ENCODE data around the gene HDAC9. TPM values are rescaled to one million over a fixed set of nuclear protein-coding genes. Genes with fewer than 3 reads are reported as not detected.

The HDAC9 gene
- polyA plus RNA-seq, 3 donors = 41.7 to 51.2 (median 44.2) TPM

DNA sequence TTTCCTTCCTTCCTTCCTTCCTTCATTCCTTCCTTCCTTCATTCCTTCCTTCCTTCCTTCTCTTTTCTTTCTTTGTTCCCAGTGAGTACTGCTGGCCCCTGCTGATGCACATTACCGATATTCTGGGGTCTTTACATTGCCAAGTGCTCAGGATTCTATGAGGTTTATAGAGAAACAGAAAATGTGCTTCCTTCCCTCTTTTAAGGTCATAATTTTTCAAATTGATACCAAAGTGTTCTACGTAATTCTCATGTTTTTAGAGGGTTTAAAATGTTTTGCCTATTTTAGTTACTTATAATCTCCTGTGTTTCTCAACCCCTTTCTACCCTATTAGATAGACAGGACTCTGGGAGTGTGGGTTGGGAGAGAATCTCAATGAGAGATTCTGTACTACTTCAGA, 291.2 kb downstream of the HDAC9 start:
- H3K79me2 ChIP-seq (ENCODE audit: insufficient read depth, low read length) = no peaks in the 10 kb centered on the region
- H3K4me3 ChIP-seq (replicated peaks in 1 of 3; ENCODE audit: low read depth in 2 of 3, low read length in 3 of 3) = no peak overlapping the region
- intact Hi-C loops (cut with micrococcal nuclease) = no loop called here
- Mint-ChIP-seq H3K36me3 (peaks cover 0 to 2% of the 10 kb centered on the region in 2 donors), H3K27me3 (ENCODE audit: low read depth in 3 of 3) (no peaks in the 10 kb centered on the region), H3K27ac (no peak overlapping the region), H3K9me3 (peaks cover 0 to 19% (median 12%) of the 10 kb centered on the region in 7 donors), H3K4me3 (no peak overlapping the region), H3K4me1 (no peaks in the 10 kb centered on the region)
- H4K20me1 ChIP-seq (ENCODE audit: insufficient read depth, low read length) = no peaks in the 10 kb centered on the region
- no peak overlapping the region for H3K27ac ChIP-seq (ENCODE audit: low read depth in 1 of 2, low read length in 2 of 2)
- no peaks in the 10 kb centered on the region for H3K4me1 ChIP-seq (ENCODE audit: control insufficient read depth in 1 of 2, insufficient read depth in 2 of 2, low read length in 2 of 2)
- no CpG with 5 or more reads among the region's 2 CpGs for WGBS (ENCODE audit: insufficient coverage)
- H3K9ac ChIP-seq (ENCODE audit: insufficient read depth, low read length, poor library complexity, severe bottlenecking) = no peak overlapping the region
- no peaks in the 10 kb centered on the region for H3K27me3 ChIP-seq (ENCODE audit: control insufficient read depth in 2 of 2, insufficient read depth in 2 of 2, low read length in 2 of 2)
- no peak overlapping the region for H3K4me2 ChIP-seq (replicated peaks; ENCODE audit: extremely low read depth, low read length, poor library complexity, severe bottlenecking)
- no peak for DNase-seq
- no peaks in the 10 kb centered on the region for H3K36me3 ChIP-seq (replicated peaks in 1 of 2; ENCODE audit: control insufficient read depth in 1 of 2, insufficient read depth in 2 of 2, low read length in 2 of 2)
- no peak overlapping the region for H2AFZ ChIP-seq (ENCODE audit: insufficient read depth, low read depth, low read length, poor library complexity, severe bottlenecking)
- H3K9me3 ChIP-seq (replicated peaks in 1 of 2; ENCODE audit: control insufficient read depth in 1 of 2, insufficient read depth in 1 of 2, low read length in 2 of 2) = peaks cover 0 to 4% of the 10 kb centered on the region in 2 donors
- TF ChIP-seq, protein P1, sequence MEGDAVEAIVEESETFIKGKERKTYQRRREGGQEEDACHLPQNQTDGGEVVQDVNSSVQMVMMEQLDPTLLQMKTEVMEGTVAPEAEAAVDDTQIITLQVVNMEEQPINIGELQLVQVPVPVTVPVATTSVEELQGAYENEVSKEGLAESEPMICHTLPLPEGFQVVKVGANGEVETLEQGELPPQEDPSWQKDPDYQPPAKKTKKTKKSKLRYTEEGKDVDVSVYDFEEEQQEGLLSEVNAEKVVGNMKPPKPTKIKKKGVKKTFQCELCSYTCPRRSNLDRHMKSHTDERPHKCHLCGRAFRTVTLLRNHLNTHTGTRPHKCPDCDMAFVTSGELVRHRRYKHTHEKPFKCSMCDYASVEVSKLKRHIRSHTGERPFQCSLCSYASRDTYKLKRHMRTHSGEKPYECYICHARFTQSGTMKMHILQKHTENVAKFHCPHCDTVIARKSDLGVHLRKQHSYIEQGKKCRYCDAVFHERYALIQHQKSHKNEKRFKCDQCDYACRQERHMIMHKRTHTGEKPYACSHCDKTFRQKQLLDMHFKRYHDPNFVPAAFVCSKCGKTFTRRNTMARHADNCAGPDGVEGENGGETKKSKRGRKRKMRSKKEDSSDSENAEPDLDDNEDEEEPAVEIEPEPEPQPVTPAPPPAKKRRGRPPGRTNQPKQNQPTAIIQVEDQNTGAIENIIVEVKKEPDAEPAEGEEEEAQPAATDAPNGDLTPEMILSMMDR (IDR thresholded peaks at IDR 0.05) = no peak

GRCh38 chr7:18788026-18788425, 292.5 kb downstream of the HDAC9 start:
- no peaks in the 10 kb centered on the region for H3K36me3 ChIP-seq (replicated peaks in 1 of 2; ENCODE audit: control insufficient read depth in 1 of 2, insufficient read depth in 2 of 2, low read length in 2 of 2)
- peaks cover 0 to 4% of the 10 kb centered on the region in 2 donors for H3K9me3 ChIP-seq (replicated peaks in 1 of 2; ENCODE audit: control insufficient read depth in 1 of 2, insufficient read depth in 1 of 2, low read length in 2 of 2)
- Mint-ChIP-seq H3K4me1 (no peaks in the 10 kb centered on the region), H3K27ac (no peak overlapping the region), H3K4me3 (no peak overlapping the region), H3K36me3 (peaks cover 0 to 2% of the 10 kb centered on the region in 2 donors), H3K9me3 (peaks cover 0 to 19% (median 12%) of the 10 kb centered on the region in 7 donors), H3K27me3 (ENCODE audit: low read depth in 3 of 3) (no peaks in the 10 kb centered on the region)
- H3K79me2 ChIP-seq (ENCODE audit: insufficient read depth, low read length) = no peaks in the 10 kb centered on the region
- no peak overlapping the region for H2AFZ ChIP-seq (ENCODE audit: insufficient read depth, low read depth, low read length, poor library complexity, severe bottlenecking)
- intact Hi-C loops (cut with micrococcal nuclease) = no loop called here
- DNase-seq = no peak
- H3K4me1 ChIP-seq (ENCODE audit: control insufficient read depth in 1 of 2, insufficient read depth in 2 of 2, low read length in 2 of 2) = no peaks in the 10 kb centered on the region
- TF ChIP-seq, protein P1 (IDR thresholded peaks at IDR 0.05) = no peak
- 96% methylated on average over 2 of the region's 2 CpGs for WGBS (ENCODE audit: insufficient coverage)
- no peak overlapping the region for H3K4me2 ChIP-seq (replicated peaks; ENCODE audit: extremely low read depth, low read length, poor library complexity, severe bottlenecking)
- H3K27ac ChIP-seq (ENCODE audit: low read depth in 1 of 2, low read length in 2 of 2) = no peak overlapping the region
- no peak overlapping the region for H3K4me3 ChIP-seq (replicated peaks in 1 of 3; ENCODE audit: low read depth in 2 of 3, low read length in 3 of 3)
- H3K9ac ChIP-seq (ENCODE audit: insufficient read depth, low read length, poor library complexity, severe bottlenecking) = no peak overlapping the region
- no peaks in the 10 kb centered on the region for H4K20me1 ChIP-seq (ENCODE audit: insufficient read depth, low read length)
- H3K27me3 ChIP-seq (ENCODE audit: control insufficient read depth in 2 of 2, insufficient read depth in 2 of 2, low read length in 2 of 2) = no peaks in the 10 kb centered on the region
